ENCODE measurements around the gene TBCD. TPM values are rescaled to one million over a fixed set of nuclear protein-coding genes. Genes with fewer than 3 reads are reported as not detected.

The TBCD gene
- total RNA-seq, 1 experiment from 2014 or later = 173 TPM

- ChIA-PET CTCF (no interaction called here), POLR2A (no interaction called here)
- peaks cover 25% of the 10 kb centered on the region for H3K36me3 Mint-ChIP-seq
- H3K9me3 Mint-ChIP-seq = peaks cover 38% of the 10 kb centered on the region
- H3K27me3 Mint-ChIP-seq (ENCODE audit: low read depth) = no peaks in the 10 kb centered on the region
- peaks cover 5% of the 10 kb centered on the region for H3K4me1 Mint-ChIP-seq
- H3K27ac Mint-ChIP-seq = no peak overlapping the region
- no peak overlapping the region for H3K4me3 Mint-ChIP-seq
- ATAC-seq (no peak), DNase-seq (ENCODE audit: low spot score) (no peak)
- TF ChIP-seq AFF4 (CRISPR knock-in tag; IDR thresholded peaks at IDR 0.05; ENCODE audit: borderline replicate concordance) (no peak), MXD4 (CRISPR knock-in tag; IDR thresholded peaks at IDR 0.05; ENCODE audit: borderline replicate concordance) (no peak), JAZF1 (CRISPR knock-in tag; IDR thresholded peaks at IDR 0.05) (no peak), HMGA2 (CRISPR knock-in tag; IDR thresholded peaks at IDR 0.05) (no peak), ZNF121 (CRISPR knock-in tag; IDR thresholded peaks at IDR 0.05) (no peak), E2F4 (CRISPR knock-in tag; IDR thresholded peaks at IDR 0.05; ENCODE audit: borderline replicate concordance, low read depth) (no peak), NR3C1 (CRISPR knock-in tag; conservative IDR thresholded peaks at IDR 0.05; ENCODE audit: low read depth) (no peak), CREB1 (CRISPR knock-in tag; IDR thresholded peaks at IDR 0.05) (no peak), ZBTB21 (CRISPR knock-in tag; IDR thresholded peaks at IDR 0.05; ENCODE audit: borderline replicate concordance) (no peak), ZNF396 (CRISPR knock-in tag; IDR thresholded peaks at IDR 0.05; ENCODE audit: borderline replicate concordance) (no peak), ARID4B (CRISPR knock-in tag; IDR thresholded peaks at IDR 0.05; ENCODE audit: borderline replicate concordance) (no peak), CDX4 (CRISPR knock-in tag; IDR thresholded peaks at IDR 0.05; ENCODE audit: borderline replicate concordance) (no peak), ZNF423 (CRISPR knock-in tag; IDR thresholded peaks at IDR 0.05) (no peak), TEAD4 (CRISPR knock-in tag; IDR thresholded peaks at IDR 0.05) (no peak), ATF2 (CRISPR knock-in tag; IDR thresholded peaks at IDR 0.05; ENCODE audit: borderline replicate concordance, low read depth) (no peak)
- TF ChIP-seq, protein P1, sequence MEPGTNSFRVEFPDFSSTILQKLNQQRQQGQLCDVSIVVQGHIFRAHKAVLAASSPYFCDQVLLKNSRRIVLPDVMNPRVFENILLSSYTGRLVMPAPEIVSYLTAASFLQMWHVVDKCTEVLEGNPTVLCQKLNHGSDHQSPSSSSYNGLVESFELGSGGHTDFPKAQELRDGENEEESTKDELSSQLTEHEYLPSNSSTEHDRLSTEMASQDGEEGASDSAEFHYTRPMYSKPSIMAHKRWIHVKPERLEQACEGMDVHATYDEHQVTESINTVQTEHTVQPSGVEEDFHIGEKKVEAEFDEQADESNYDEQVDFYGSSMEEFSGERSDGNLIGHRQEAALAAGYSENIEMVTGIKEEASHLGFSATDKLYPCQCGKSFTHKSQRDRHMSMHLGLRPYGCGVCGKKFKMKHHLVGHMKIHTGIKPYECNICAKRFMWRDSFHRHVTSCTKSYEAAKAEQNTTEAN (CRISPR knock-in tag; IDR thresholded peaks at IDR 0.05) = no peak
- TF ChIP-seq, protein P2, sequence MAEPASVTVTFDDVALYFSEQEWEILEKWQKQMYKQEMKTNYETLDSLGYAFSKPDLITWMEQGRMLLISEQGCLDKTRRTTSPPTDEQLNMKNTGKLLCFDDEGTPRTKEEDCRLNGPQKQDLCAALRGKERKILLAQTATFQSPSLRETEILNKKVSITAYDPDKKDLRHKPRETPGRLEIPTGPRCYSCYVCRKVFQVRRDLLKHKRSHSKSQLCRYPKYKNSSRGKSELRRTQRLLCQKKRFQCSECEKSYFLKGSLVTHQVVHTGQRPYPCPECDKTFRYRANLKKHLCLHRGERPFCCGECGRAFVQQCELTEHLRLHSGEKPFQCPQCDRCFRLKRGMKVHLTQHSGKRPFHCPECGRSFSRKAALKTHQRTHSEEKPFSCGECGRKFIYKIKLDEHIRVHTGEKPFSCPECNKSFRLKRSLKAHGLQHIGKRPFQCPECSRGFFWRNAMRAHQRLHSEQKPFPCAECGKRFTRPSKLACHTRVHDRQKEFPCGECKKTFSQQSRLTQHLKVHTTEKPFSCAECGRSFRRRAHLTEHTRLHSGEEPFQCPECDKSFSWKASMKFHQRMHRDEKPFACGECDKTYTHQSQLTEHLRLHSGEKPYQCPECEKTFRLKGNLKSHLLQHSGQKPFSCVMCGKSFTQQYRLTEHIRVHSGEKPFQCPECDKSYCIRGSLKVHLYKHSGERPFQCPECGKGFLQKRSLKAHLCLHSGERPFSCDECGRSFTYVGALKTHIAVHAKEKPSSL (CRISPR knock-in tag; conservative IDR thresholded peaks at IDR 0.05) = no peak
- TF ChIP-seq, protein P3, sequence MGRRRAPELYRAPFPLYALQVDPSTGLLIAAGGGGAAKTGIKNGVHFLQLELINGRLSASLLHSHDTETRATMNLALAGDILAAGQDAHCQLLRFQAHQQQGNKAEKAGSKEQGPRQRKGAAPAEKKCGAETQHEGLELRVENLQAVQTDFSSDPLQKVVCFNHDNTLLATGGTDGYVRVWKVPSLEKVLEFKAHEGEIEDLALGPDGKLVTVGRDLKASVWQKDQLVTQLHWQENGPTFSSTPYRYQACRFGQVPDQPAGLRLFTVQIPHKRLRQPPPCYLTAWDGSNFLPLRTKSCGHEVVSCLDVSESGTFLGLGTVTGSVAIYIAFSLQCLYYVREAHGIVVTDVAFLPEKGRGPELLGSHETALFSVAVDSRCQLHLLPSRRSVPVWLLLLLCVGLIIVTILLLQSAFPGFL (CRISPR knock-in tag; IDR thresholded peaks at IDR 0.05; ENCODE audit: borderline replicate concordance) = no peak
- TF ChIP-seq, protein P4, sequence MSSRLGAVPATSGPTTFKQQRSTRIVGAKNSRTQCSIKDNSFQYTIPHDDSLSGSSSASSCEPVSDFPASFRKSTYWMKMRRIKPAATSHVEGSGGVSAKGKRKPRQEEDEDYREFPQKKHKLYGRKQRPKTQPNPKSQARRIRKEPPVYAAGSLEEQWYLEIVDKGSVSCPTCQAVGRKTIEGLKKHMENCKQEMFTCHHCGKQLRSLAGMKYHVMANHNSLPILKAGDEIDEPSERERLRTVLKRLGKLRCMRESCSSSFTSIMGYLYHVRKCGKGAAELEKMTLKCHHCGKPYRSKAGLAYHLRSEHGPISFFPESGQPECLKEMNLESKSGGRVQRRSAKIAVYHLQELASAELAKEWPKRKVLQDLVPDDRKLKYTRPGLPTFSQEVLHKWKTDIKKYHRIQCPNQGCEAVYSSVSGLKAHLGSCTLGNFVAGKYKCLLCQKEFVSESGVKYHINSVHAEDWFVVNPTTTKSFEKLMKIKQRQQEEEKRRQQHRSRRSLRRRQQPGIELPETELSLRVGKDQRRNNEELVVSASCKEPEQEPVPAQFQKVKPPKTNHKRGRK (CRISPR knock-in tag; IDR thresholded peaks at IDR 0.05; ENCODE audit: borderline replicate concordance) = no peak
These were observed 241.1 kb downstream of the TBCD start for GRCh38 chr17:82993005-82993404.
